ENCODE measurements around the gene OSBPL5. TPM values are rescaled to one million over a fixed set of nuclear protein-coding genes. Genes with fewer than 3 reads are reported as not detected.

The OSBPL5 gene
- total and polyA plus RNA-seq, 4 donors, result 15.2 to 51.5 (median 28.3) TPM

DNA sequence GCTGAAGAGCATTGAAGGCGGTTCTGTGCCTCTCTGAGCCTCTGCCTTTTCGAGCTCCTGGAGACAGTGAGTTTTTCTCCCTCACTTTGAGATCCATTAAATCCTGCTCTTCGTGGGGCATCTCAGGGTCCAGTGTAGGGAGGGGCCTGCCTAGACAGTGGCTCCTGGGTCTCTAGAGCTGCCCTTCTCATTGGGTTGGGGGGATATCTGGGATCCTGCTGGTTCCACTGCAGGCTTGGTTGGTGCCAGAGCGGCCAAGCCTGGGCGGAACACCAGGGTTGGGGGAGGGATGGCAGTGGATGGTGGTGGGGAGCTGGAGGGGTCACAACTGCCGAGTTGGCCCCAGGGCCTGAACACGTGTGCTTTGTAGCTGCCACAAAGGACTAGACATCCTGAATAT is 55.7 kb downstream of the OSBPL5 start:
- Histone ChIP-seq H3K9ac (ENCODE audit: insufficient read depth in 1 of 2, low read length in 2 of 2) (no peak overlapping the region), H3K4me1 (ENCODE audit: control insufficient read depth in 5 of 5, insufficient read depth in 5 of 5, low read length in 5 of 5) (no peaks in the 10 kb centered on the region), H3K27me3 (ENCODE audit: control insufficient read depth in 3 of 3, insufficient read depth in 3 of 3, low read length in 2 of 3) (no peaks in the 10 kb centered on the region), H3K27ac (ENCODE audit: low read depth in 1 of 2, low read length in 1 of 2) (no peak overlapping the region), H3K9me3 (ENCODE audit: control insufficient read depth in 4 of 4, insufficient read depth in 3 of 4, low read length in 3 of 4) (no peaks in the 10 kb centered on the region), H3K4me3 (no peak overlapping the region), H3K36me3 (ENCODE audit: control insufficient read depth in 4 of 4, insufficient read depth in 4 of 4, low read length in 4 of 4) (peaks cover 0 to 23% (median 0%) of the 10 kb centered on the region in 4 donors)
- TF ChIP-seq, protein P1, sequence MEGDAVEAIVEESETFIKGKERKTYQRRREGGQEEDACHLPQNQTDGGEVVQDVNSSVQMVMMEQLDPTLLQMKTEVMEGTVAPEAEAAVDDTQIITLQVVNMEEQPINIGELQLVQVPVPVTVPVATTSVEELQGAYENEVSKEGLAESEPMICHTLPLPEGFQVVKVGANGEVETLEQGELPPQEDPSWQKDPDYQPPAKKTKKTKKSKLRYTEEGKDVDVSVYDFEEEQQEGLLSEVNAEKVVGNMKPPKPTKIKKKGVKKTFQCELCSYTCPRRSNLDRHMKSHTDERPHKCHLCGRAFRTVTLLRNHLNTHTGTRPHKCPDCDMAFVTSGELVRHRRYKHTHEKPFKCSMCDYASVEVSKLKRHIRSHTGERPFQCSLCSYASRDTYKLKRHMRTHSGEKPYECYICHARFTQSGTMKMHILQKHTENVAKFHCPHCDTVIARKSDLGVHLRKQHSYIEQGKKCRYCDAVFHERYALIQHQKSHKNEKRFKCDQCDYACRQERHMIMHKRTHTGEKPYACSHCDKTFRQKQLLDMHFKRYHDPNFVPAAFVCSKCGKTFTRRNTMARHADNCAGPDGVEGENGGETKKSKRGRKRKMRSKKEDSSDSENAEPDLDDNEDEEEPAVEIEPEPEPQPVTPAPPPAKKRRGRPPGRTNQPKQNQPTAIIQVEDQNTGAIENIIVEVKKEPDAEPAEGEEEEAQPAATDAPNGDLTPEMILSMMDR (IDR thresholded peaks at IDR 0.05; ENCODE audit: control extremely low read depth, extremely low read depth), result no peak
- ATAC-seq (ENCODE audit: insufficient read depth, low FRiP score), result no peak
- DNase-seq, result peak in 1 of 3 donors; percentile 6
- 96 to 100% methylated on average over 7 of the region's 7 CpGs for WGBS, 2 donors

DNA sequence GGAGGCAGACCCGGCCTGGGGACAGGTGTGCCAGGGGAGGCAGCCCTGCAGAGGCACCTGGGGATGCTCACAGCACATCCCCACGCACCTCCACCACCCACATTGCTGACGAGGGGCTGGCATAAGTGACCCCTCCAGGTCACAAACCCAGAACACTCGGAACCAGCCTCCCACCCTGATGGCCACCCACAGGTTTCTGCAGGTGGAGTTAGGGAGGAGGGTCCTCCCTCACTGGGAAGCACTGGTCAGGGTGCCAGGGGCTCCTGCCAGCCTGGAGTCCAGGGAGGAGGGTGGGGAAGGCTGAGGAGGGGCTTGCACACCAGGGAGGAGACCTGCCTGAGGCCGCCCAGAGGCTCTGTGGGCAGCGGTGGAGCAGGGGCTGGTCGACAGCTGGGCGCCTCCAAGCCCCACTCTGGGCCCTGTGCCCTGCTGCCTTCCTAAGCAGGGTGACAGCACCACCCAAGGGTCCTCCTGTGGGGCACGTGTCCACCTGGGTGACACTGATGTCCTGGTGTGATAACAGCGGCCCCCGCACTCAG is 56.9 kb downstream of the OSBPL5 start:
- 88 to 89% methylated on average over 11 of the region's 11 CpGs for WGBS, 2 donors
- H3K36me3 ChIP-seq (ENCODE audit: control insufficient read depth in 4 of 4, insufficient read depth in 4 of 4, low read length in 4 of 4), result peaks cover 0 to 29% (median 0%) of the 10 kb centered on the region in 4 donors
- no peaks in the 10 kb centered on the region for H3K27me3 ChIP-seq (ENCODE audit: control insufficient read depth in 3 of 3, insufficient read depth in 3 of 3, low read length in 2 of 3)
- H3K4me1 ChIP-seq (ENCODE audit: control insufficient read depth in 5 of 5, insufficient read depth in 5 of 5, low read length in 5 of 5), result no peaks in the 10 kb centered on the region
- no peak overlapping the region for H3K27ac ChIP-seq (ENCODE audit: low read depth in 1 of 2, low read length in 1 of 2)
- no peak overlapping the region for H3K4me3 ChIP-seq
- TF ChIP-seq, protein P1 (IDR thresholded peaks at IDR 0.05; ENCODE audit: control extremely low read depth, extremely low read depth), result no peak
- DNase-seq (peak in 1 of 3 donors; percentile 12), ATAC-seq (ENCODE audit: insufficient read depth, low FRiP score) (no peak)
- H3K9me3 ChIP-seq (ENCODE audit: control insufficient read depth in 4 of 4, insufficient read depth in 3 of 4, low read length in 3 of 4), result no peaks in the 10 kb centered on the region
- no peak overlapping the region for H3K9ac ChIP-seq (ENCODE audit: insufficient read depth in 1 of 2, low read length in 2 of 2)

DNA sequence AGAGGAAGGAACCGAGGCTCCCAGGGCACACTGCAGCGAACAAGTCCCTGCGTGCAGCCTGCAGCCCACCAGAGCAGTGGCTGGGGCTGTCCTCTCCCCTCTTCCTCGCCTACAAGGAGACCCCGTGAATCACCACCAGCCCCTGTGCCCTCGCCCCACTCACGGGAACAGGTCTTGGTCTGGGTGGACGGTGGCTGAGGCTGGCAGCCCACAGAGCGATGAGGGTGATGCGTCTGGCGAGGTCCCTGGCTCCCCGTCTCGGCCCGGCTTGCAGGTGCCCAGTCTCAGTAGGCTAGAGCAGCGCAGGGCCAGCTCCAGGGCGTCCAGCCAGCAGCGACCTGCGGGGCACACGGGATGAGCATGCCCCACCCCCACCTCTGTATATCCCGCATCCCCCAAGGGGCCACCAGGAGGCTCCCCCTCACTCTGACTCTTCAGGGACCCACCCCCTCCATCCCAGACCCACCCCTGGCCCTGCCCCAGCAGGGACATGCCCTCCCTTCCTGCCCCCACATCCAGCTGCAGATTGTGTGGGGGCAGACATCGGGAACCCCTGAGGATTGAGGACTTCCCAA is 57.4 kb downstream of the OSBPL5 start:
- TF ChIP-seq, protein P1 (IDR thresholded peaks at IDR 0.05; ENCODE audit: control extremely low read depth, extremely low read depth), result no peak
- H3K4me3 ChIP-seq, result no peak overlapping the region
- WGBS, 2 donors, result 84 to 90% methylated on average over 16 to 21 of the region's 21 CpGs
- no peaks in the 10 kb centered on the region for H3K9me3 ChIP-seq (ENCODE audit: control insufficient read depth in 4 of 4, insufficient read depth in 3 of 4, low read length in 3 of 4)
- H3K9ac ChIP-seq (ENCODE audit: insufficient read depth in 1 of 2, low read length in 2 of 2), result no peak overlapping the region
- H3K27ac ChIP-seq (ENCODE audit: low read depth in 1 of 2, low read length in 1 of 2), result no peak overlapping the region
- H3K27me3 ChIP-seq (ENCODE audit: control insufficient read depth in 3 of 3, insufficient read depth in 3 of 3, low read length in 2 of 3), result no peaks in the 10 kb centered on the region
- DNase-seq, result no peak
- no peaks in the 10 kb centered on the region for H3K4me1 ChIP-seq (ENCODE audit: control insufficient read depth in 5 of 5, insufficient read depth in 5 of 5, low read length in 5 of 5)
- H3K36me3 ChIP-seq (ENCODE audit: control insufficient read depth in 4 of 4, insufficient read depth in 4 of 4, low read length in 4 of 4), result peaks cover 0 to 29% (median 0%) of the 10 kb centered on the region in 4 donors
- ATAC-seq (ENCODE audit: insufficient read depth, low FRiP score), result no peak

Measured in lung (tissue), 12 donors.